NT2/D1 (cell line): ENCODE results near the gene RSKR.
A peak's percentile ranks its signal among the peaks of the same experiment; 100 is the strongest.

Experiments
- DNase-seq: peaks from one replicate; pipeline ENCODE4 v3.0.0-alpha.2; 2011; ENCODE audit warnings: low read depth, low spot score
- H3K27me3 ChIP-seq: 2 replicates; pipeline ENCODE4 v1.6.0; 2011; ENCODE audit warnings: mild to moderate bottlenecking; ENCODE audit not compliant: insufficient read length, insufficient read depth
- H3K36me3 ChIP-seq: 2 replicates; pipeline ENCODE4 v1.6.1; 2011; ENCODE audit warnings: mild to moderate bottlenecking, low read length, mixed read lengths; ENCODE audit not compliant: insufficient read depth, insufficient read length
- H3K4me1 ChIP-seq: 2 replicates; pipeline ENCODE4 v1.5.1; 2011; ENCODE audit not compliant: insufficient read depth, insufficient read length
- H3K4me3 ChIP-seq: 2 replicates; pipeline ENCODE4 v1.5.1; 2011; ENCODE audit warnings: low read depth; ENCODE audit not compliant: insufficient read length
- H3K9ac ChIP-seq: 2 replicates; pipeline ENCODE4 v1.6.0; 2011; ENCODE audit warnings: low read depth; ENCODE audit not compliant: insufficient read length
- H3K9me3 ChIP-seq: 2 replicates; pipeline ENCODE4 v1.5.1; 2011; ENCODE audit warnings: mild to moderate bottlenecking, low read length; ENCODE audit not compliant: insufficient read depth
- SUZ12 ChIP-seq: IDR thresholded peaks from 2 replicates; pipeline ENCODE4 v1.6.1; 2011; ENCODE audit not compliant: insufficient read length, insufficient read depth; ENCODE audit errors: extremely low read depth
- YY1 ChIP-seq: IDR thresholded peaks from 2 replicates; pipeline ENCODE4 v1.6.1; 2011; ENCODE audit not compliant: insufficient read length, insufficient read depth
- ZNF274 ChIP-seq: IDR thresholded peaks from 2 replicates; pipeline ENCODE4 v1.6.1; 2011; ENCODE audit warnings: mild to moderate bottlenecking, low read depth, low read length

Gene RSKR

GRCh38 chr17:28575126-28575795 lies 38.7 kb downstream of the RSKR start:
- Histone ChIP-seq H3K9me3 (no peaks in the 10 kb centered on the region), H3K9ac (no peak overlapping the region), H3K4me3 (no peak overlapping the region), H3K36me3 (peaks cover 55% of the 10 kb centered on the region), H3K27me3 (peaks cover 7% of the 10 kb centered on the region), H3K4me1 (peaks cover 12% of the 10 kb centered on the region)
- no peak for TF ChIP-seq SUZ12
- TF ChIP-seq ZNF274 = no peak
- no peak for TF ChIP-seq YY1
- no peak for DNase-seq

GRCh38 chr17:28574526-28574925 lies 39.5 kb downstream of the RSKR start:
- no peak overlapping the region for H3K4me3 ChIP-seq
- TF ChIP-seq YY1 = no peak
- TF ChIP-seq SUZ12 = no peak
- no peak for TF ChIP-seq ZNF274
- peaks cover 12% of the 10 kb centered on the region for H3K4me1 ChIP-seq
- H3K27me3 ChIP-seq = peaks cover 7% of the 10 kb centered on the region
- H3K36me3 ChIP-seq = peaks cover 51% of the 10 kb centered on the region
- no peaks in the 10 kb centered on the region for H3K9me3 ChIP-seq
- no peak overlapping the region for H3K9ac ChIP-seq
- no peak for DNase-seq

GRCh38 chr17:28573966-28574480 lies 40.0 kb downstream of the RSKR start:
- Histone ChIP-seq H3K36me3 (peaks cover 47% of the 10 kb centered on the region), H3K9ac (no peak overlapping the region), H3K27me3 (peaks cover 7% of the 10 kb centered on the region), H3K9me3 (no peaks in the 10 kb centered on the region), H3K4me1 (peaks cover 12% of the 10 kb centered on the region), H3K4me3 (no peak overlapping the region)
- TF ChIP-seq ZNF274 (no peak), YY1 (no peak), SUZ12 (no peak)
- DNase-seq = no peak

GRCh38 chr17:28573521-28573920 lies 40.5 kb downstream of the RSKR start:
- TF ChIP-seq YY1 (no peak), ZNF274 (no peak), SUZ12 (no peak)
- H3K9ac ChIP-seq = no peak overlapping the region
- no peak overlapping the region for H3K4me3 ChIP-seq
- no peak for DNase-seq
- H3K27me3 ChIP-seq = peaks cover 7% of the 10 kb centered on the region
- peaks cover 42% of the 10 kb centered on the region for H3K36me3 ChIP-seq
- H3K4me1 ChIP-seq = peaks cover 12% of the 10 kb centered on the region
- H3K9me3 ChIP-seq = no peaks in the 10 kb centered on the region

GRCh38 chr17:28573040-28573380 lies 41.0 kb downstream of the RSKR start:
- H3K4me3 ChIP-seq = no peak overlapping the region
- H3K27me3 ChIP-seq = peaks cover 7% of the 10 kb centered on the region
- peaks cover 37% of the 10 kb centered on the region for H3K36me3 ChIP-seq
- H3K4me1 ChIP-seq = peaks cover 12% of the 10 kb centered on the region
- no peak for TF ChIP-seq YY1
- TF ChIP-seq ZNF274 = no peak
- no peak for TF ChIP-seq SUZ12
- H3K9ac ChIP-seq = no peak overlapping the region
- no peaks in the 10 kb centered on the region for H3K9me3 ChIP-seq
- no peak for DNase-seq

GRCh38 chr17:28572259-28573039 lies 41.5 kb downstream of the RSKR start:
- no peak for DNase-seq
- Histone ChIP-seq H3K4me3 (no peak overlapping the region), H3K9ac (no peak overlapping the region), H3K36me3 (peaks cover 31% of the 10 kb centered on the region), H3K4me1 (peaks cover 12% of the 10 kb centered on the region), H3K27me3 (peaks cover 7% of the 10 kb centered on the region), H3K9me3 (no peaks in the 10 kb centered on the region)
- no peak for TF ChIP-seq ZNF274

GRCh38 chr17:28571361-28572122 lies 42.4 kb downstream of the RSKR start, which contains the start of gene PIGS:
Gene PIGS, minus strand, starts transcription at chr17:28571524. Its CDS starts 28 bp downstream, at chr17:28571496.
- peak within 1 kb of the TSS; percentile 88 for H3K4me3 ChIP-seq
- peak; percentile 54 for TF ChIP-seq YY1
- TF ChIP-seq ZNF274 = no peak
- peak within 1 kb of the TSS; percentile 90 for H3K9ac ChIP-seq
- peaks cover 7% of the 10 kb centered on the region for H3K27me3 ChIP-seq
- no peaks in the 10 kb centered on the region for H3K9me3 ChIP-seq
- peaks cover 9% of the 10 kb centered on the region for H3K4me1 ChIP-seq
- peak; percentile 87 for DNase-seq
- H3K36me3 ChIP-seq = peaks cover 27% of the 10 kb centered on the region
